ENCODE data around the gene ADAMTS7. TPM values are rescaled to one million over a fixed set of nuclear protein-coding genes. Genes with fewer than 3 reads are reported as not detected.
"Not testable (repeated sequence)": the region's sequence is repeated elsewhere in the genome, so short reads cannot be mapped to it uniquely, and the experiment has no call there.

Gene ADAMTS7
- total and polyA plus RNA-seq, 2 of the 4 experiments (the other 2 are of a cell fraction) = 1.4 to 12.6 TPM

DNA sequence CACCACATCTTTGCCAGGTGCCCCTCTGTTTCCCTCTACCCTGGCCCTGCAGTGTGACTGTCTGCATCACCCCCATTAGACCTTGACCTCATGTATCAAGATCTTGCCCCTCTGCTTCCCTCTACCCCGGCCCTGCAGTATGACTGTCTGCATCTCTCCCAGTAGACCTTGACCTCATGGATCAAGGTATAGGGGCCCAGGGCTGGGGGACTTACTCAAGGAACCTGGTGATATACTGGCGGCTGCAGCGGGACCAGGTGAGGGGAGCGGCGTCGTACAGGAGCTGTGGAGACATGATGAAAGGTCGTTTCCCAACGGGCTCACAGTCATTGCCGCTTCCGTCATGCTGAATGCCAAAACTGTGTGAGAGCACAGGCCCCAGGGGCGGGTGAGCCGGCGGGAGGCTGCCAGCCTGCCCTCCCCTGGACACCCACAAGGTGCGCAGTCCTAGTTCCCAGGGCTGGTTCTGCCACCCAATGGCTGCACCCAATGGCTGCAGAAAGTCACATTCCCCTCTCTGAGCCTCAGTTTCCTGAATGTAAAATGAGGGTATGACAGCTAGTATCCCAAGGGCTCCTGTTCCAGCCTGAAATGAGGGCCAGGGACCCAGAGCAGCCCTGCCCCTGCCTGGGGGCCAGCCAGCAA lies 23.1 kb downstream of the ADAMTS7 start:
- Histone ChIP-seq H4K91ac (ENCODE audit: insufficient read depth, low read depth, low read length) (no peak overlapping the region), H3K9ac (ENCODE audit: low read depth, low read length) (no peak overlapping the region), H2BK120ac (ENCODE audit: low read depth, low read length) (no peak overlapping the region), H3K23ac (ENCODE audit: low read depth, low read length) (no peak overlapping the region), H2BK20ac (ENCODE audit: low read depth, low read length) (no peak overlapping the region), H3K4me2 (ENCODE audit: low read depth, low read length) (no peak overlapping the region), H3K9me3 (ENCODE audit: control insufficient read depth, insufficient read depth, low read length) (no peaks in the 10 kb centered on the region), H3K18ac (ENCODE audit: low read depth, low read length) (no peak overlapping the region), H3K14ac (replicated peaks; ENCODE audit: low read depth, low read length) (no peak overlapping the region), H2AK5ac (ENCODE audit: low read depth, low read length) (no peak overlapping the region), H2BK15ac (ENCODE audit: low read depth, low read length) (no peak overlapping the region), H2AK9ac (replicated peaks; ENCODE audit: low read depth, low read length, poor library complexity) (no peak overlapping the region), H3K27me3 (ENCODE audit: control insufficient read depth, insufficient read depth, low read length) (no peaks in the 10 kb centered on the region), H4K5ac (ENCODE audit: low read depth, low read length) (no peak overlapping the region), H2AFZ (replicated peaks; ENCODE audit: low read length, poor library complexity) (no peak overlapping the region), H3K4me3 (ENCODE audit: insufficient read depth, low read depth, low read length) (no peak overlapping the region), H4K20me1 (ENCODE audit: insufficient read depth, low read length) (no peaks in the 10 kb centered on the region), H3K36me3 (ENCODE audit: control insufficient read depth, insufficient read depth, low read length) (peaks cover 38% of the 10 kb centered on the region), H4K8ac (ENCODE audit: low read depth in 2 of 2, low read length in 2 of 2) (no peak overlapping the region), H3K9me1 (ENCODE audit: insufficient read depth, low read length) (no peaks in the 10 kb centered on the region), H3K27ac (ENCODE audit: insufficient read depth, low read length) (no peak overlapping the region), H3K4ac (ENCODE audit: low read depth, low read length) (no peak overlapping the region), H3K79me1 (ENCODE audit: low read depth in 1 of 2, low read length in 2 of 2) (no peaks in the 10 kb centered on the region), H2BK5ac (ENCODE audit: low read depth, low read length, poor library complexity, severe bottlenecking) (no peak overlapping the region), H3K4me1 (ENCODE audit: control insufficient read depth, insufficient read depth, low read length) (no peaks in the 10 kb centered on the region), H3K56ac (ENCODE audit: extremely low read depth, insufficient read depth, low read length) (no peak overlapping the region)
- ChIA-PET CTCF (no interaction called here), POLR2A (ENCODE audit: unreplicated experiment) (no interaction called here)
- 100% methylated on average over 5 of the region's 14 CpGs; no CpG with 5 or more reads in 1 of the 2 experiments for WGBS, 2 experiments (ENCODE audit: extremely low coverage in 2 of 2, insufficient read length in 1 of 2)
- ATAC-seq (ENCODE audit: low read depth) (no peak), DNase-seq (no peak)
- TF ChIP-seq POLR2A (IDR thresholded peaks at IDR 0.05; ENCODE audit: low read depth, low read length) (no peak), MAFK (IDR thresholded peaks at IDR 0.05; ENCODE audit: low read depth, low read length) (no peak)
- intact Hi-C loops (cut with micrococcal nuclease) = no loop called here
- dilution Hi-C loops (cut with HindIII; ENCODE audit: low sequenced_read_pairs, unreplicated experiment) = no loop called here
- in situ Hi-C loops (cut with MboI; ENCODE audit: low sequenced_read_pairs) = no loop called here
- BruUV-seq (replicated peaks) = no TSS peak

DNA sequence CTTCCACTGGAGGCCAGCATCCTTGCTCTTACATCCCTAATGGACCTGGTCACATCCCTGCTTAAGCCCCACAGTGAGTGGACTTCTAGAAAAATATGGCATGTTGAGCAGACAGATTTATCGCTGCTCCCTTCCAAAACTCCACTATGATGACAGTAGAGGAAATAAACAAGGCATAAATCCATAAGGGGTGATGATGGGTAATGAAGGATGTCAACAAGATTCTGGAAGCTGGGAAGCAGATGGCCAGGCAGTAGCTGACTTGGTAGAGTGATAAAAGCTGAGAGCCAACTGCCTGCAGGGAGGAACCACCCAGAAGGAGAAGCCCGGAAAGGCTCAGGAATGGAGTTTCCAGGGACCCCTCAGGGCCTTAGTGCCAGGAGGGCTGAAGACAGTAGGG lies 28.9 kb downstream of the ADAMTS7 start:
- H2BK15ac ChIP-seq (ENCODE audit: low read depth, low read length); H4K91ac ChIP-seq (ENCODE audit: insufficient read depth, low read depth, low read length); H2BK120ac ChIP-seq (ENCODE audit: low read depth, low read length); H3K4ac ChIP-seq (ENCODE audit: low read depth, low read length); H2AK9ac ChIP-seq (replicated peaks; ENCODE audit: low read depth, low read length, poor library complexity); BruUV-seq (replicated peaks); H3K4me2 ChIP-seq (ENCODE audit: low read depth, low read length); H2BK20ac ChIP-seq (ENCODE audit: low read depth, low read length); intact Hi-C loops (cut with micrococcal nuclease); H2AK5ac ChIP-seq (ENCODE audit: low read depth, low read length); POLR2A ChIA-PET (ENCODE audit: unreplicated experiment); H4K20me1 ChIP-seq (ENCODE audit: insufficient read depth, low read length); H4K8ac ChIP-seq (ENCODE audit: low read depth in 2 of 2, low read length in 2 of 2); H2BK5ac ChIP-seq (ENCODE audit: low read depth, low read length, poor library complexity, severe bottlenecking); H3K9me3 ChIP-seq (ENCODE audit: control insufficient read depth, insufficient read depth, low read length); in situ Hi-C loops (cut with MboI; ENCODE audit: low sequenced_read_pairs); H4K5ac ChIP-seq (ENCODE audit: low read depth, low read length); H3K18ac ChIP-seq (ENCODE audit: low read depth, low read length); H3K27ac ChIP-seq (ENCODE audit: insufficient read depth, low read length); H3K56ac ChIP-seq (ENCODE audit: extremely low read depth, insufficient read depth, low read length); H3K27me3 ChIP-seq (ENCODE audit: control insufficient read depth, insufficient read depth, low read length); H3K14ac ChIP-seq (replicated peaks; ENCODE audit: low read depth, low read length); H3K79me1 ChIP-seq (ENCODE audit: low read depth in 1 of 2, low read length in 2 of 2); dilution Hi-C loops (cut with HindIII; ENCODE audit: low sequenced_read_pairs, unreplicated experiment); H2AFZ ChIP-seq (replicated peaks; ENCODE audit: low read length, poor library complexity); ATAC-seq (ENCODE audit: low read depth); H3K4me1 ChIP-seq (ENCODE audit: control insufficient read depth, insufficient read depth, low read length); DNase-seq; H3K9me1 ChIP-seq (ENCODE audit: insufficient read depth, low read length); H3K23ac ChIP-seq (ENCODE audit: low read depth, low read length); H3K9ac ChIP-seq (ENCODE audit: low read depth, low read length); H3K4me3 ChIP-seq (ENCODE audit: insufficient read depth, low read depth, low read length): not testable (repeated sequence)
- WGBS, 2 experiments (ENCODE audit: extremely low coverage in 2 of 2, insufficient read length in 1 of 2) = no CpG with 5 or more reads among the region's 2 CpGs
- CTCF ChIA-PET = interaction anchor here (0.6 kb wide), 1 partner anchor 559 kb away, joined by 4 read pairs; no protein-coding TSS in a partner anchor
- peaks cover 13% of the 10 kb centered on the region for H3K36me3 ChIP-seq (ENCODE audit: control insufficient read depth, insufficient read depth, low read length)

Data from IMR-90 (cell line).